ENCODE measurements around the gene RRM1. TPM values are rescaled to one million over a fixed set of nuclear protein-coding genes. Genes with fewer than 3 reads are reported as not detected.
A peak's percentile ranks its signal among the peaks of the same experiment; 100 is the strongest.

Gene RRM1
- total RNA-seq, 4 donors from 2014 or later: 22.3 to 90.8 (median 60.3) TPM

DNA sequence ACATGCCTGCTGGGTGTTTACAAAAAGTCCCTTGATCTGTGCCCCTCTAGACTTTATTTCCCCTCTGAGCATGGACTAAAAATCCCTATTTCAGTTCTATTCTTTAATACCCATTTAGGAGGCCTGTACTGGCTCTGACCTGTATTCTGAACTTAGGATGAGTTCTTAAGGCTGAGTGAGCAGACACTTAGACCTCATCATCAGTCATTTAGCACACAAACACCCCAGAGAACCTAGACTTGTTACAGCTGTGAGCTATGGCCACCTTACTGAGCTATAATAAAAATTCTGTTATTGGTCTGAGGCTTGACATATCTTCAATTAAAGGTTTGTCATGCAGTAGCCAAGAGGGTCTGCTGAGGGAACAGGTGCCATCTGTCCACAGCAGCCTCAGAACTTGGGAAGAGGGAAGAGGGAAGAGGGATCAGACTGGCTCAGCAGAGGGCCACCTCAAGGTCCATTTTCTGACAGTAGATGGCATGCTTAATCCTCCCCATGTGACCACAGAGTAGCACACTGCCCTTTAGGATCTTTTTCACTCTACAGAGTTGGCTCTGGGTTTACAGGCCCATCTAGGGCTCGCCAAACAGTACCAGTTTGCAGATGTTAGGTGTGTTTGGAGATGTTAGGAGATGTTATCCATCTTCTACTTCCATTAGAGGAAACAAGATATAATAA is 30.2 kb upstream of the RRM1 start:
- Histone ChIP-seq H3K9me3 (no peaks in the 10 kb centered on the region), H3K4me1 (peaks cover 0 to 63% (median 20%) of the 10 kb centered on the region in 3 donors), H3K27ac (peak overlapping the region in 2 of 4 donors; percentile 6 to 13), H3K4me3 (no peak overlapping the region), H3K27me3 (no peaks in the 10 kb centered on the region), H3K36me3 (peaks cover 0 to 73% (median 9%) of the 10 kb centered on the region in 3 donors)
- 90 to 100% methylated on average over 1 of the region's 1 CpG for WGBS, 2 donors
- intact Hi-C loops (cut with DNase I): no loop called here
- TF ChIP-seq POLR2A (IDR thresholded peaks at IDR 0.05): no peak
- TF ChIP-seq, protein P1, sequence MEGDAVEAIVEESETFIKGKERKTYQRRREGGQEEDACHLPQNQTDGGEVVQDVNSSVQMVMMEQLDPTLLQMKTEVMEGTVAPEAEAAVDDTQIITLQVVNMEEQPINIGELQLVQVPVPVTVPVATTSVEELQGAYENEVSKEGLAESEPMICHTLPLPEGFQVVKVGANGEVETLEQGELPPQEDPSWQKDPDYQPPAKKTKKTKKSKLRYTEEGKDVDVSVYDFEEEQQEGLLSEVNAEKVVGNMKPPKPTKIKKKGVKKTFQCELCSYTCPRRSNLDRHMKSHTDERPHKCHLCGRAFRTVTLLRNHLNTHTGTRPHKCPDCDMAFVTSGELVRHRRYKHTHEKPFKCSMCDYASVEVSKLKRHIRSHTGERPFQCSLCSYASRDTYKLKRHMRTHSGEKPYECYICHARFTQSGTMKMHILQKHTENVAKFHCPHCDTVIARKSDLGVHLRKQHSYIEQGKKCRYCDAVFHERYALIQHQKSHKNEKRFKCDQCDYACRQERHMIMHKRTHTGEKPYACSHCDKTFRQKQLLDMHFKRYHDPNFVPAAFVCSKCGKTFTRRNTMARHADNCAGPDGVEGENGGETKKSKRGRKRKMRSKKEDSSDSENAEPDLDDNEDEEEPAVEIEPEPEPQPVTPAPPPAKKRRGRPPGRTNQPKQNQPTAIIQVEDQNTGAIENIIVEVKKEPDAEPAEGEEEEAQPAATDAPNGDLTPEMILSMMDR (IDR thresholded peaks at IDR 0.05): no peak
- DNase-seq: no peak

- H3K27me3 ChIP-seq: no peaks in the 10 kb centered on the region
- H3K36me3 ChIP-seq: peaks cover 0 to 71% (median 7%) of the 10 kb centered on the region in 3 donors
- peak overlapping the region in 2 of 4 donors; percentile 13 to 21 for H3K27ac ChIP-seq
- H3K4me1 ChIP-seq: peaks cover 0 to 63% (median 18%) of the 10 kb centered on the region in 3 donors
- TF ChIP-seq, protein P1 (IDR thresholded peaks at IDR 0.05): no peak
- TF ChIP-seq POLR2A (IDR thresholded peaks at IDR 0.05): no peak
- no peak overlapping the region for H3K4me3 ChIP-seq
- no peaks in the 10 kb centered on the region for H3K9me3 ChIP-seq
- intact Hi-C loops (cut with DNase I): no loop called here
- DNase-seq: no peak
- WGBS, 2 donors: 45 to 91% methylated on average over 1 of the region's 1 CpG
Measured at GRCh38 chr11:4065086-4065485, 29.5 kb upstream of the RRM1 start.

DNA sequence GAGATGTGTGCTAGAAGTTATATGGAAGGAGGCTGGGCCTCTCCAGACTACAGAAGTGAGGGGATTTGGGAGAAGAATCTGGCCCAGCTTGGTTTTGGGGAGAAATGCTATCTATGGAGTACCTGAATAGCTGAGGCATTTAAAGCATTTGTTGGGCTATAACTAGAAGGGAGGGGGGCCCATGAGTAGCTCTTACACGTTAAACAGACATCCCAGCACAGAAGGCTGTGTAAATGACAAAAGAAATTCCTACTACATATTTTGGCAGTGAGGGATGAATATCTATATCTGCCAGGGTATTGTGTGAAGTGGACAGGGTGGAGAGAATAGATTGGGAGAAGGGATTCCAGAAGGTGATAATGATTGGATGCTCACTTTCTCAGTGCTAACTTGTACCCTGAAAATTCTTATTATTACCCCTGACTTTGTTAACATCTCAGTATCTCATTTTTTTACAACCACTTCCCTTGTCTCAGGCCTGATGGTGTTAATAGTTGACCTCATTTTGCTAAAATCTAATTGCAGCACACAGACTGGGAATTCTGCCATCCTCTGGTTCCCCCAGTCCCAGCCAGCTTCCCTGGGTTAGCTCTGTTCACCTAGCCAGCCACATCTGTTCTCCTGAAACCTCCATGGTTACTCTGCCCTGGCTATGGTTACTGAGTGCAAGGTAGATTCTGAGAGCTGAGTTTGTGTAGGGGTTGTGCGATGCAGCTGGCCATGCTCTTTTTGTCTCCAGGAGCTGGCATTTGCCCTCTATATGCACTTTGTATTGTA is 28.8 kb upstream of the RRM1 start:
- Histone ChIP-seq H3K36me3 (peaks cover 0 to 71% (median 3%) of the 10 kb centered on the region in 3 donors), H3K4me3 (no peak overlapping the region), H3K27ac (peak overlapping the region in 3 of 4 donors; percentile 16 to 28 (median 21)), H3K9me3 (no peaks in the 10 kb centered on the region), H3K4me1 (peaks cover 0 to 62% (median 17%) of the 10 kb centered on the region in 3 donors), H3K27me3 (no peaks in the 10 kb centered on the region)
- DNase-seq: no peak
- WGBS, 2 donors: 65 to 87% methylated on average over 2 of the region's 2 CpGs
- intact Hi-C loops (cut with DNase I): no loop called here
- TF ChIP-seq, protein P1 (IDR thresholded peaks at IDR 0.05): no peak
- no peak for TF ChIP-seq POLR2A (IDR thresholded peaks at IDR 0.05)

GRCh38 chr11:4066910-4067309 is 27.7 kb upstream of the RRM1 start:
- Histone ChIP-seq H3K27me3 (no peaks in the 10 kb centered on the region), H3K4me3 (no peak overlapping the region), H3K27ac (no peak overlapping the region), H3K4me1 (peaks cover 0 to 68% (median 20%) of the 10 kb centered on the region in 3 donors), H3K36me3 (peaks cover 0 to 71% (median 0%) of the 10 kb centered on the region in 3 donors), H3K9me3 (no peaks in the 10 kb centered on the region)
- intact Hi-C loops (cut with DNase I): no loop called here
- DNase-seq: no peak
- 60 to 70% methylated on average over 5 of the region's 5 CpGs for WGBS, 2 donors
- TF ChIP-seq POLR2A (IDR thresholded peaks at IDR 0.05): no peak
- TF ChIP-seq, protein P1 (IDR thresholded peaks at IDR 0.05): no peak

DNA sequence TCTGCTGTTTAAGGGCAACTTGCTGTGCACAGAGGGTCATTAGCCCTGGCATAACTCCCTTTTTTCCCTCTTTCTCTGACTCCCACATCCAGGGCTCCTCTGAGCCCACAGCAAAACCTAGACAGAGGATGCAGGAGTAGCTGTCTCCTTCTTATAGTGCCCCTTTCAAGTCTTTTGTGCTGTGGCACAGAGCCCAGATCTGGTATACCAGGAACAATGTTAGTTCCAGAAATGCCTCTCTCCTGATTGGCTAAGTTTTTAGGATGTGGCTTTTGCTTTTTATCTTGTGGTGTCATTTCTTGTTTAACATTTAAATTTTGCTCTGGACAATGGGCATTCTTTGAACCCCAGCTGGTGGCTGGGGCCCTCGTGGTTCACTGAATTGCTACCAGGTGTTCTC is 25.6 kb upstream of the RRM1 start:
- Histone ChIP-seq H3K27me3 (no peaks in the 10 kb centered on the region), H3K9me3 (no peaks in the 10 kb centered on the region), H3K27ac (no peak overlapping the region), H3K4me1 (peaks cover 0 to 75% (median 26%) of the 10 kb centered on the region in 3 donors), H3K36me3 (peaks cover 0 to 70% (median 0%) of the 10 kb centered on the region in 3 donors), H3K4me3 (no peak overlapping the region)
- 61 to 82% methylated on average over 1 of the region's 1 CpG for whole genome bisulfite sequencing, 2 donors
- no peak for DNase-seq
- intact Hi-C loops (cut with DNase I): no loop called here
- TF ChIP-seq, protein P1 (IDR thresholded peaks at IDR 0.05): no peak
- no peak for TF ChIP-seq POLR2A (IDR thresholded peaks at IDR 0.05)
